Measurements from ENCODE around the gene TP53BP1.

GRCh38 chr15:43414196-43414595, 78.8 kb downstream of the TP53BP1 start:
- TF ChIP-seq, protein P1, sequence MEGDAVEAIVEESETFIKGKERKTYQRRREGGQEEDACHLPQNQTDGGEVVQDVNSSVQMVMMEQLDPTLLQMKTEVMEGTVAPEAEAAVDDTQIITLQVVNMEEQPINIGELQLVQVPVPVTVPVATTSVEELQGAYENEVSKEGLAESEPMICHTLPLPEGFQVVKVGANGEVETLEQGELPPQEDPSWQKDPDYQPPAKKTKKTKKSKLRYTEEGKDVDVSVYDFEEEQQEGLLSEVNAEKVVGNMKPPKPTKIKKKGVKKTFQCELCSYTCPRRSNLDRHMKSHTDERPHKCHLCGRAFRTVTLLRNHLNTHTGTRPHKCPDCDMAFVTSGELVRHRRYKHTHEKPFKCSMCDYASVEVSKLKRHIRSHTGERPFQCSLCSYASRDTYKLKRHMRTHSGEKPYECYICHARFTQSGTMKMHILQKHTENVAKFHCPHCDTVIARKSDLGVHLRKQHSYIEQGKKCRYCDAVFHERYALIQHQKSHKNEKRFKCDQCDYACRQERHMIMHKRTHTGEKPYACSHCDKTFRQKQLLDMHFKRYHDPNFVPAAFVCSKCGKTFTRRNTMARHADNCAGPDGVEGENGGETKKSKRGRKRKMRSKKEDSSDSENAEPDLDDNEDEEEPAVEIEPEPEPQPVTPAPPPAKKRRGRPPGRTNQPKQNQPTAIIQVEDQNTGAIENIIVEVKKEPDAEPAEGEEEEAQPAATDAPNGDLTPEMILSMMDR (IDR thresholded peaks at IDR 0.05): no peak
- no peak for TF ChIP-seq POLR2A (IDR thresholded peaks at IDR 0.05)
